GM18861 (cell line): ENCODE results near the gene DOK4.
"Not testable (repeated sequence)": the region's sequence is repeated elsewhere in the genome, so short reads cannot be mapped to it uniquely, and the experiment has no call there.

ENCODE experiments used
- ATAC-seq: cut with Tn5 transposase; IDR thresholded peaks from one replicate; pipeline ENCODE4 v1.9.1; 2021; ENCODE audit not compliant: unreplicated experiment

The DOK4 gene

GRCh38 chr16:57452021-57452420, 34.3 kb downstream of the DOK4 start:
- no peak for ATAC-seq

DNA sequence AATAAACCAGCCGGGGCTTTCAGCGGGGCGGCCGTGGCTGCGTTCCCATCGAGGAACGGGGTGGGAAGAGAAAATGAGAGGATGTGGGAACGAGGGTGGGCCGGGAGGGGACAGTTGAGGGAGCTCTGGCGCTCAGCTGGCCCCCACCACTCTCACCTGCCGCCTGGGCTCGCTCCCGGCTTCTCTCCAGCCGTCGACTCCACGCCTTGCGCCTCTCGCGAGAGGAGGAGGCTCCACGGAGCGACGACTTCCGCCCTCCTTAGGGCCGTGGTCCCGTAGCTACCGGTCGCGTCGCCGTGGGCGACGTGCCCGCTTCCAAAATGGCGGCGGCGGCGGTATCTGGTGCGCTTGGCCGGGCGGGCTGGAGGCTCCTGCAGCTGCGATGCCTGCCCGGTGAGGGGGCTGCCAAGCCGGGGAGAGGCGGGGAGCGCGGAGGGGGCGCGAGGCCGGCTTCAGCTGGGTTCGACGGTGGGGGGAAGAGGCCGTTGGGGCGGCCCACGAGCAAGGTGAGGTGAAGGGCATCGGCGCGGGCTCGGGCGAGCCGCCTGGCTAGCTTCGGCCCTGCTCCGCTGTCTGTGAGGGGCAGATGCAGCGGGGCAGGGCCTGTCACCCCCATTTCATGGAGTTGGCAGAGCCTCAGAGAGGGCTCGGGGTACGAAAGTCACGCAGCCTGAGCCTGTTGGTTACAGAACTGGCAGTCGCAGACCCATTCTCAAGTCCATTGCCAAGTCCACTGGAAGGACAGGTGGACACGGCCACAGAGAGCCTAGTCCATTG, 38.9 kb downstream of the DOK4 start, which contains the start of the genes CIAPIN1 and COQ9:
Gene CIAPIN1, minus strand, starts transcription at position 200 of the 777 bp plus-strand sequence. CDS start 6,457 bp downstream, outside the sequence.
Gene COQ9, plus strand, starts transcription at position 294 of the 777 bp plus-strand sequence. Its CDS starts 27 bp downstream, at position 321.
- peak; percentile 90 for ATAC-seq

GRCh38 chr16:57446531-57447185, 39.6 kb downstream of the DOK4 start:
- ATAC-seq = peak; percentile 17

- ATAC-seq = no peak
Observed at GRCh38 chr16:57445510-57445909, 40.8 kb downstream of the DOK4 start.

- ATAC-seq = no peak
Observed at GRCh38 chr16:57444711-57445110, 41.6 kb downstream of the DOK4 start.

DNA sequence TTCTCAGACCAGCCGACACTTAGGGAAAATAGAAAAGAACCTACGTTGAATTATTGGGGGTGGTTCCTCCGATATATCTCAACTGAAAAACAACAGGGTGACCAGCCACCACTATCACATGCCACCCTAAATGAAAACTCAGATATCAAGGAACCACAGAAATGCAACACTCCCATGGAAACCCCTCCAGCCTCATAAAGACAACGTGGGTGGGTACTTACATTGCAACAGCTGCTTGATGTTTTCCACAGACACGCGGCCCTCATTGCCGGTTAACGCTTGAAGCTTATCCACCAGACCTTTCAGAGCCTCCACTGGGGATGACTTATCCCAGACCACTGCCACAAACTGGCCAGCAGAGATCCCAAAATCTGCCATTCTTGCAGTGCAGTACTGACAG, 45.7 kb downstream of the DOK4 start:
- ATAC-seq = not testable (repeated sequence)

GRCh38 chr16:57439947-57440346, 46.3 kb downstream of the DOK4 start:
- not testable (repeated sequence) for ATAC-seq

DNA sequence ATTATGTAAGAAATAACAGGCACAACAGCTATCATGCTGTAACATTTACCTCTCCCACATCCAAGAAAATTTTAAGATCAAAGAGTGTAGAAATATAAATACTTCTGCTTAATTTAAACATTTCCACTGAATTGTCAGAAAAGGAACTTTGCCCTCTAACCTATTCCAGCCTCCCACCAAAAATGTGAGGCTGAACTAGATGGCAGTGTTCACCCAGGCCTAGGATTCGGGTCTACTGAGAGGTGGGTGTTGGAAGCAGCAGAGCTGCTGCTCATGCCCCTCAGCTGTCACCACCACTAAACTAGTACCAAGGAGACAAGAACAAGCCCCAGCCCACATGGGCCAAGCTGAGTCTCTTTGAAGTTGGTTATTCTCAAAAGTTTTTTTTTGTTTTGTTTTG, 50.5 kb downstream of the DOK4 start:
- no peak for ATAC-seq

- ATAC-seq = no peak
Observed at GRCh38 chr16:57434003-57434402, 52.3 kb downstream of the DOK4 start.

DNA sequence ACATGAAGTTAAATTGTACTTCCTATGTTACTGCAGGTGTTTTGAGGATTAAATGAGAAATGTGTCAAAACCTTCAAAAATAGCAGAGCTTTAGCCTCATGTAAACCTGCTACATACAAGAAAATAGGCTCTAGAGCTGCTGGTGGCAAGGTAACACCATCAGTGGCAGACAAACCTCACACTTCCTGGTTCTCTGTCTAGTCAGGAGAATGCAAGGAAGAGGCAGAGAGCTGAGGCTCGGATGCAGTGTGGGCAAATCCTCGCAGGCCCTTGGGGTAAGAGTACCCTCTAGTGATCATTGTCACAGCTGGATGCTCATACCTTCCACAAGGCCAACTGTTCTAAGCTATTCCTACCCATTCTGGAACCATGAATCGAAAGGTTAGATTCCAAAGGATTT, 53.3 kb downstream of the DOK4 start:
- no peak for ATAC-seq

GRCh38 chr16:57432505-57432904, 53.8 kb downstream of the DOK4 start:
- ATAC-seq = no peak

DNA sequence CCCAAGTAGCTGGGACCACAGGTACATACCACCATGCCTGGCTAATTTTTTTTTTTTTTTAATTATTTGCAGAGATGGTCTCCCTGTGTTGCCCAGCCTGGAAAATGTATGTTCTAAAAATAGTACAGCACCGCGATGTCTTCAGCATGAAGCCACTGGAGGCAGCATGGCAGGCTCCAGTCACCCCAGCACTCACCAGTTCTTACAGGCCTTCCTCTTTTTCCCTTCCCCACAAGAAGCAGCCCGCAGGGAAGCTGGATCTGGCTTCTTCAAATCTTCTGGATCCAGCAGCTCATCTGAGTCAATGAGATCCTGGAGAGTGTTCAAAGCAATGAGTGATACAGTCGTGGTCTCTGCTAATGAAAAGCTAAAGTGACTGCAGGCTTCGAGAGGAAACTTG, 55.3 kb downstream of the DOK4 start:
- ATAC-seq = no peak

DNA sequence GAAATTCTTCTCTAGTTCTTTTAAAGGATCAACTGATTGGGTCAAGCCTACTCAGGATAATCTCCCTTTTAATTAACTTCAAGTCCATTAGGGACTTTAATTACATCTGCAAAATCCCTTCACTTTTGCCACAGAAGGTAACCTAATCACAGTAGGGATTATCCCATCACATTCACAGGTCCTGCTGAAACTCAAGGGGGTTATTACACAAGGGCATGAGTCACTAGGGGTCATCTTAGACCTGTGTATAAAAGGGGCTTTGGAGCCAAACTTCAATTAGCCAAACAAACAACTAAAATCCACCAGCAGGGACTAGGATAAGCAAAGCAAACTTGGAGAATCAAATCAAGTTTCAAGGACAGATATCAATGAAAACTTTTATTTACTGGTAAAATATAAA, 58.5 kb downstream of the DOK4 start:
- no peak for ATAC-seq

DNA sequence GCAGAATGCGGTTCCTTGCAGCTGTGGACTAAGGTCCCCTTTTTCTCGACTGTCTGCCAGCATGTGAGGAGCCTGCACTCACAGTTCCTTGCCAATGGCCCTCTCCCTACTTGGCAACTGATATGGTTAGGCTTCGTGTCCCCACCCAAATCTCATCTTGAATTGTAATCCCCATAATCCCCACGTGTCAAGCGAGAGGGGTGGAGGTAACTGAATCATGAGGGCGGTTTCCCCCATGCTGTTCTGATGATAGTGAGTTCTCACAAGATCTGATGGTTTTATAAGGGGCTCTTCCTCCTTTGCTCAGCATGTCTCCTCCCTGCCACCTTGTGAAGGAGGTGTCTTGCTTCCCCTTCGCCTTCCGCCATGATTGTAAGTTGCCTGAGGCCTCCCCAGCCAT, 59.0 kb downstream of the DOK4 start:
- no peak for ATAC-seq

DNA sequence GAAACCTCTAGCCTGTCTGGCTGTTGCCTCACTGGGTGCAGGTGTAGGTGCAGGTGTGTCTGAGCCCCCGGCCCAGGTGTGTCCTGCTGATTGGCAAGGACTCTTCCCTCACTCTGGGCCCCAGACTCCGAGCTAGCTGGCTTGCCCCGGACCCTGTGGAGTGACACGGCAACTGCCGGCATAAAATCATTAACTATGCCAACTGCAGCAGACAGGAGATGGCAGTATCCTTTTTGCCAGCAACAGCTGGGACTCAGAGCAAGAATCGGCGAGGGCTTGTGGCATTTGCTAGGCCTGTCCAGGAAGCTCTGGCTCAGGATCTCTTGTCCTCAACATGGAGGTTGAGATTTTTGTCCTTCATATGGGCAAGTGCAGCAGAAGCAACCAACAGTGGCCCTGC, 59.9 kb downstream of the DOK4 start:
- ATAC-seq = no peak

- ATAC-seq = no peak
Observed at GRCh38 chr16:57424583-57424982, 61.7 kb downstream of the DOK4 start.

GRCh38 chr16:57423152-57423551, 63.1 kb downstream of the DOK4 start:
- no peak for ATAC-seq

- no peak for ATAC-seq
Observed at GRCh38 chr16:57422026-57422944, 64.0 kb downstream of the DOK4 start.
